NCI-H526 treated with DMSO at 0.1 percent for 48 hours (cell line): ENCODE results near the gene GPR137.

ENCODE experiments used
- DNase-seq: peaks from one replicate; lab custom pipeline; 2025; lab: John Stamatoyannopoulos, UW

The GPR137 gene

DNA sequence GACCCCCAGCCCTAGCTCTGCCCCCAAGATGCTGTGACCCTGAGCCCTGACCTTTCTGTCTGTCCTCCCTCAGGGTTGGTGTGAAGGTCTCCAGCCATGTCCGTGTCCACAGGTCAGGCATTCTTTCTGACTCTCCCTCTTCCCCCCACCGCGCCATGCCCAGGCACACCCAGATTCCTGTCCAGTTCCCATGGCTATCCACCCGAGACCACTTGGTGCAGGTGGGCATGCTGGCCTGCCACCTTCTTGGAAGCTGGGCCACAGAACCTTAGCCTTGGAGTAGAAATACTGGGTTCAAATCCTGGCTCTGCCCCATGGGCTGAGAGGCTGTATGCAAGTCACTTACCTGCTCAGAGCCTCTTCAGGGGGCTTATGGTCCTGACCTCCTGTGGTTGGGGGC is 36.6 kb upstream of the GPR137 start:
- no peak for DNase-seq

DNA sequence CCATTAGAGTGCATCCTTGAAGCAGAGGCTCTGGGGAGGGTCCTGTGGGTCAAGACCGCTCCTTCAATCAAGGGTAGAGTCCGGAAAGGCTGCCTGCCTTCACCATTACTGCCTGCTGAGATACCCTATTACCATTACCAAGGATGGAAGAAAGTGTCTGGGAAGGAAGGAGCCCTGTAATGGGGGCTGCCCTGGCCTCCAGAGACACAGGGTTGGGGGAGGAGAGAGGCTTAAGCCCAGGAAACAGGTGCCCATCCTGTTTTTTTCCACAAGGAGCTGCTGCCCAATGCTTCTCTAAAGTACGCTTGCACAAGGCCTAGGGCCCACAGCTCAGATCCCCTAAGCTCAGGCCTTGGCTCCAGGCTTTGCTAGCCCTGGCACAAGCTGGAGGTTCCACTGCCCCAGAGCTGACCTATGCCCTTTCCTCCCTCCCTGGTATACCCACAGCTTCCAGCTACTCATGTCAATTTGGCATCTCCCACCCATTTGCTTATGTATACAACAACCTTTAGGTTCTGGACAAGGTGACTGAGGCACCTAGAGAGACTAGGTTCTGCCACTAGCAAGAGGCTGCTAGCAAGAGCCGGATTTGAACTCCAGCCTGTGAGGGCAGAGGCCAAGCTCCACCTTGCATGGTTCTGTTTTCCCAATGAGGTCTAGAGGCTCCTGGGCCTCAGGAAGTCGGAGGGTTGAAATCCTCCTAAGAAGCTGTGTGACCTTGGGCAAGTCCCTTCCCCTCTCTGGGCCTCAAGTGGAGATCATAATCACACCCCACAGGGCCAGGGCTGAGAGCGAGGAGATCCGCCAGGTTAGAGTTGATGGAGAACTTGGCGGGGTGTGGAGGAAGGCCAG is 35.9 kb upstream of the GPR137 start:
- peak; percentile 12 for DNase-seq

DNA sequence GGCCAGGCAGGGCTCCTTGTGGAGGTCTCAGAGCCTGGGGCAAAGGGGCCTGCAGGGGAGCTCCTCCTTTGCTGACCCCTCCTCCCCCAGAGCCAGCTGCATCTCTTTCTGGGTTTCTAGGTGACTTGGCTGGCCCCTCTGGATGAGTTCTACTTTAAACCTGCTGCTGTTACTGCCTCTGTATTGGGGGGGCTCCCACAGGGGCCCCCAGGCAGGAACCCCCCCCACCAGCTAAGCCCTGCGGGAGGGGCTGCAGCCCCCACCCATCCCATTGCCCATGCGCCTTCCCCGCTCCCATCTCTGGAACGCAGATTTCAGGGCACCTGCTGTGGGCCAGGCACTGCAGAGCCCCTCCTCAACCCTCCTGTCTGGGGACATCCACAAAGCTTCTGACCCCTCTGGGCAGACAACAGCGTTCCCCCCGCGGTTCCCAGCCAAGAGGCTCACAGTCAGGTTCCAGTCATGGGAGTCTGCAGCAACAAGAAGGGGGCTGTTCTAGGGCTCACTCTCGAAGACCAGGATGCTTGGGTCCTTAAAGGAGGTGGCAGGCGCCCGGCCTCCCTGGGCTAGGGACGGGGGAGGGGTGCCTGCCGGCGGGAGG is 35.1 kb upstream of the GPR137 start:
- DNase-seq, result no peak

DNA sequence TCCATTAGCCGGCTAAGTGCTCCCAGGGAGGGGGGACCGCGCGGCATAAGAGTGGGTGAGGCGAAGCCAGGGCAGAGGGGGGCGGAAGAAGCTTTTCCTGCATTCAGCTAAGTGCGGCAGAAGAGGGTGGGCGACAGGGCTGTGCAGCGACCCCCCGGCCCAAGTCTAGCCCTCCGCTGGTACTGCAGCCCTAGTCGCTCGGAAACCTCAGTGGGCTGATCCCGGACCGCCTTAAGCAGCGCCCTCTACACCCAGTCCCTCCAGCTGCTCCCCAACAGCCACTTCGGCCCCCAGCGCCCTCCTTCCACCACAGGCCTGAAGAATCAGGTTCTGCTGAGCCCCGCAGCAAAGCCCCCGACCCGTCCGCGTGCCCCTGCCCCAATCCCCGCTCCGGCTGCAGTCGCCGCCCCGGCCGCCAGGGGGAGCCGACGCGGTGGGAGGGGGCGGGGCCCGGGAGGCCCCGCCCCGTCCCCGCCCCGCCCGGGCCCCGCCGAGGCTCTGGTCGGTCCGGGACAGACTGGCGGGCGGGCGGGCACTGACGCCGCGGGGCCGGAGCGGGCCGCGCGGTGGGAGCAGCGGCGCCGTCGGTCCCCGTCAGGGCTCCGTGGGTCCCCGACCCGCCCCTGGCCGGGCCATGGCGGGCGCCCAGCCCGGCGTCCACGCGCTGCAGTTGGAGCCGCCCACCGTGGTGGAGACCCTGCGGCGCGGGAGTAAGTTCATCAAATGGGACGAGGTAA is 34.5 kb upstream of the GPR137 start, which contains the start of gene PLCB3:
PLCB3 (plus strand) TSS at position 515 of the 737 bp plus-strand sequence; CDS start at position 635, 120 bp downstream.
- DNase-seq, result no peak

DNA sequence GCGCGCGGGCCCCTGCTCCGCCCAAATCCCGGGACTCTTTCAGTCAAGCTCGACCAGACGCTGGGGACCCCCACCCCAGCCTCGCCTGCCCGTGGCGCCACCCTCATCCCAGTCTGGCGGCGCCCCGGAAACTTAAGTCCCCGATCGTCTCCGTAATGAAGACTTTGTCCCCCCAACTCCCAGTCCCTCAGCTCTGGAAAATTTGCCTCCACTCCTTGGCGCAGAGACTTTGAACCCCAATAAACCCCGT is 34.0 kb upstream of the GPR137 start:
- no peak for DNase-seq

DNA sequence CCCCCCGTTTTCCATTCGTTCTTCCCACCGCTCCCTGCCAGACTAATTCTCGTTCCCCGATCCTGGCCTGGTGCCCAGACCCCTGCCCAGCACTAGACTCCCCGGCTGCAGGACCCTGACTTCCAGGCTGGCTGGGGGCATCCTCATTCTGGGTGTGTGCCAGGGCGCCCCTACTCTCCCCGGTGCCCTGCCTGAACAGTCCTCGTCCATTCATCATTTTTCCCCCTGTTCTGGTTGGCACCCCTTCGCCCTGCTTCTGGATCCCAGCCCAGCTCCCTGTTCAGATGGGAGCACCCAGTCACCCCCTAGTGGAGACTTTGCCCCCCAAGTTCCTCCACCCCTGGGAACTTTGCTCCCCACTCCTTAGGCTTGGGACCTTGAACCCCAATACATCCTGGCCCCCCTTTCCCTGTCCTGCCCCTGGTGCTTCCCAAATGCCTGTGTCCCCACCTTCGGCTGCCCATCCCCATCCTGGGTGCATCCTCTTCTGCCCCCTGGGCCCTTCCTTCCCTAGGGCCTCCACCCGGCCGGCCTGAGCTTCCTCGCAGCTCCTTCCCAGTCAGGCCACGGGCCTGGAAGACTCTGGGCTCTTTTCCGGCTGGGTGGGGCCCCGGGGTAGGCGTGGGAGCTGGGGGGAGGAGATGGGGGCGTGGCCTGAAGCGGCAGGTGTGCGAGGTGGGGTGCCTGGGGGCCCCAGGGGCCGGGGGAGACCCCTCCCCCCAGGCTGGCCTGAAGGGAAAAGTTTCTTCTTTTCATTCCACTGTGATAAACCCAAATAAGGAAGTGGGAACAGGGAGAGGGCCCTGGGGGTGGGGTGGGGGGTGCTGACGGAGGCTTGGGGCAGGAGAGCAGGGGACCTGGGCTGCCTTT is 33.4 kb upstream of the GPR137 start:
- no peak for DNase-seq

DNA sequence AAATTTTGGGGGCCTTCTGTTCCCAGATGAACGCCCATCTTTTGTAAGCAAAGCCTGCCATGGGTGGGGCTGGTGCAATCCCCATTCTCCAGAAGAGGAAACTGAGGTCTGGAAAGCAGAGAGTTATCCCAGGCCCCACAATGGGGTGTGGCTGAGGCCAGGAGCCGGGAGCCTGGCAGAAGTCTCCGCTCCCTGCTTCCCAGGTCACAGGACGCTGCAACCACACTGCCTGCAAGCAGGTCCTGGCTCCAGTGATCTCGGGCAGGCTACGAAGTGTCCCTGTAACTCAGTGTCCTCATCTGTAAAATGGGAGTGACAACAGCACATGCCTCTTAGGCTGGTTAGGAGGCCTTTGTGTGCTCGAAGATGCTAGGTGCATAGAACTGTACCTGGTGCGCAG is 32.6 kb upstream of the GPR137 start:
- DNase-seq, result no peak

DNA sequence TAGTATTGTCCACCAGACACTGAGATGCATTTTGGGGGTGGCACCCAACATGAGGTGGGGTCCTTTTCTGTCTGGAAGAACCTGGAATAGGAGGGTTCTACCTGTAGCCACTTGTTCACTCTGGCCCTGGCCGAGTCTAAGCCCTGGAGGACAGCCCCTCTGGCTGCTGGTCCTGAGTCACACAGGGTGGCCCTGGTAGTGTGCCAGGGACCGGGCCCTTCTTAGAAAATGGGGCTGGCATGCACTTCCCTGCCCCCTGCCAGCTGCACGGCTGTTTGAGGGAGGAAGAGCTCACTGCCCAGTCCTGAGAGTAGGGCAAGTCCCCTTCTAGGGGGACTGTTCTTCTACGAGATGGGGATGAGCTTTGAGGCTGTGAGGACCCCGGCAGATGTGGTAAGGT is 32.2 kb upstream of the GPR137 start:
- no peak for DNase-seq

DNA sequence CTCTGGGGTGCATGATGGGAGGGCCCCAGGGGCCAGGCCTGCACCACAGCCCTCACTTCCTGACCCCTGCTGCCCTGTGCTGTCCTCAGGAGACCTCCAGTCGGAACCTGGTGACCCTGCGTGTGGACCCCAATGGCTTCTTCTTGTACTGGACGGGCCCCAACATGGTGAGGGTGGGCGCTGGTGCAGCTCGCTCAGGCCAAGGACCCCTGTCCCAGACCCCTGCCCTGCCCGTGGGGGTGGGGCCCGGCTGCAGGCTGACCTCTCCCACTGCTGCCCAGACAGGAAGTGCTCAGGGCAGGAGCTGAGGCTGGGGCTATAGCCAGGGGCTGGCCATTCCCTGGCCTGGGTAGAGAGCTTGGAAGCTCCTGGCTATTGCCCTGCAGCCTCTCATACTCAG is 31.3 kb upstream of the GPR137 start:
- no peak for DNase-seq

DNA sequence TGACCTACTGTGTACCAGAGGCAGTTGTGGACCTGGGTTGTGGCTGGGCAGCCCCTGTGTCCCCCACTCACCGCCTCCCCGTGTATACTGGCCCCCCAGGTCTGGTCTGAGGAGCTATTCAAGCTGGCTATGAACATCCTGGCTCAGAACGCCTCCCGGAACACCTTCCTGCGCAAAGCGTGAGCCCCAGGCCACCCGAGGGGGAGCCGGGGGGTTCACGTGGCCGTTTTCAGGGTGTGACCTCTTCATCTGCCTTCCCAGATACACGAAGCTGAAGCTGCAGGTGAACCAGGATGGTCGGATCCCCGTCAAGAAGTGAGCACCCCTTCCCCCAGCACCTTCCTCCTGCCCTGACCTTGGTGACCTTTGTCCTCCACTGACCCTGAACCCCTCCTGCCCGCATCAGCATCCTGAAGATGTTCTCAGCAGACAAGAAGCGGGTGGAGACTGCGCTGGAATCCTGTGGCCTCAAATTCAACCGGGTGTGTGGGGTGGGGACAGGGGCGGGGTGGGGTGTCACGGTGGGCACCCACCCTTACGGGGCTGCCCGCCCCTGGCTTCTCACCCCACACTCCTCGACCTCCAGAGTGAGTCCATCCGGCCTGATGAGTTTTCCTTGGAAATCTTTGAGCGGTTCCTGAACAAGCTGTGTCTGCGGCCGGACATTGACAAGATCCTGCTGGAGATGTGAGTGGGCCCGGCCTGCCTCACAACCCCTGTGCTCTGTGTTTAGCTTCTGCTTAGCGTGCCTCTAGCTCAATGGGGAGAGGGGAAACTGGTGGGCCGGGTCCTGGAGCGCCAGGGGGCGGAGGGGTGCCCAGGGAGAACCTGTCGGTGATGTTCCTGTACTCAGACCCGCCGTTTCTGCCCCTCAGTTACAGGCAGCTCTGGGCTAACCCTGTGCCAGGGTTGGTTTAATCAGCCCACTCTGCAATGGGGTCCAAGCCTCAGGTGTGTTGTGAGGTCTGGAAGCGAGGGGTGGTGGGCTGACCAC is 30.2 kb upstream of the GPR137 start:
- DNase-seq, result no peak

DNA sequence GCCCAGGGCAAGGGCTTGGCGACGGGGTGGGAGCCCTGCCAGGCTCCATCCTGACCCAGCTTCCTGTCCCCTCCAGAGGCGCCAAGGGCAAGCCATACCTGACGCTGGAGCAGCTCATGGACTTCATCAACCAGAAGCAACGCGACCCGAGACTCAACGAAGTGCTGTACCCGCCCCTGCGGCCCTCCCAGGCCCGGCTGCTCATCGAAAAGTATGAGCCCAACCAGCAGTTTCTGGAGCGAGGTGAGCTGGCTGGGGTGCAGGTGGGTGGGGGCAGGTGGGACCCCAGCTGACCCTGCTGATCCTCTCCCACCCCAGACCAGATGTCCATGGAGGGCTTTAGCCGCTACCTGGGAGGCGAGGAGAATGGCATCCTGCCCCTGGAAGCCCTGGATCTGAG is 29.3 kb upstream of the GPR137 start:
- DNase-seq, result no peak

DNA sequence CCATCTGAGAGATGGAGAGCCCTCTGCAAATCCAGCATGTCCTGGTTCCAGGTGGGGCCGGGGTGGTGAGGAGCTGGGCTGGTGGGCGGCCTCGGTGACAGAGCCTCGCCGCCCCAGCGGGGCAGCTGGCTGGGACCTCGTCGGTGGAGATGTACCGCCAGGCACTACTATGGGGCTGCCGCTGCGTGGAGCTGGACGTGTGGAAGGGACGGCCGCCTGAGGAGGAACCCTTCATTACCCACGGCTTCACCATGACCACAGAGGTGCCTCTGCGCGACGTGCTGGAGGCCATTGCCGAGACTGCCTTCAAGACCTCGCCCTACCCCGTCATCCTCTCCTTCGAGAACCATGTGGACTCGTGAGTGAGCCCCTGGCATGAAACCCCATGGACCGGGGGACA is 27.3 kb upstream of the GPR137 start:
- no peak for DNase-seq

DNA sequence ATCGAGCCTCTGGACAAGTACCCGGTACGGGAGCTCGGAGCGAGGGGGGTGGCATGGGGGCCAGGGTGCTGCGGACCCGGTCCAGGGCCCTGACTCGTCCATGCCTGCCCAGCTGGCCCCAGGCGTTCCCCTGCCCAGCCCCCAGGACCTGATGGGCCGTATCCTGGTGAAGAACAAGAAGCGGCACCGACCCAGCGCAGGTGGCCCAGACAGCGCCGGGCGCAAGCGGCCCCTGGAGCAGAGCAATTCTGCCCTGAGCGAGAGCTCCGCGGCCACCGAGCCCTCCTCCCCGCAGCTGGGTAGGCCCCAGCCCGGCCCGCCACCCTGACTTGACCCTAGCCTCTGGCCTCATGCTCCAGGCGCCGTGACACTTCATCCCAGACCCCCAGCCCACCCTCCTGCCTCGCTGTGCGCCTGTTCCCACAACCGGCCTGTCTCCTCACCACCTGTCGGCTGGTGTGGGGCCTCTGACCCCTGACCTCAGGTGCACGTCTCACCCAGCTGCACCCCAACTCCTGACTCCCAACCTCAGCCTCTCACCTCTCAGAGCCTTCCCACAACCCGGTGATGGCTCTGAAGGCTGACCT is 26.6 kb upstream of the GPR137 start:
- DNase-seq, result no peak

DNA sequence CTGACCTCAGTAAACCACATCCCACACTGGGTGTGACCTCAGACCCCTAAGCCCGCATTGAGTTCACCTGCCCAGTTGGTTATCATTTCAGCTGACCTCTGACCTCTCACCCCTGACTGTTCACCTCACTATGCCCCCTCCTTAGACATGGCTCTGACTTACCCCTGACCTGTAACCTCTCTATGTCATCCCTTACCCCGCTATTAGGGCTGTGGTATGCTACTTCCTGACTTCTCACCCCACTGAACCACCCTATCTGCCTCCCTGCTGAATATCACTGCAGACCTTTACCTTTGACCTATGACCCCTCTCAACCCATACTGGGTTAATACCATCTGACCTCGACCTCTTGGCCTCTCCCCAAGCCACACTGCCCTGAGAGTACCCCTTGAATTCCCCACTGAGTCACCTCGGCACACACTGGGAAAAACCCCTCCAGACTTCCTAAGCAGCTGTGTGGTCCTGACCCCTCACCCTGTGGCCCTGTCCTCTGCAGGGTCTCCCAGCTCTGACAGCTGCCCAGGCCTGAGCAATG is 26.0 kb upstream of the GPR137 start:
- no peak for DNase-seq

DNA sequence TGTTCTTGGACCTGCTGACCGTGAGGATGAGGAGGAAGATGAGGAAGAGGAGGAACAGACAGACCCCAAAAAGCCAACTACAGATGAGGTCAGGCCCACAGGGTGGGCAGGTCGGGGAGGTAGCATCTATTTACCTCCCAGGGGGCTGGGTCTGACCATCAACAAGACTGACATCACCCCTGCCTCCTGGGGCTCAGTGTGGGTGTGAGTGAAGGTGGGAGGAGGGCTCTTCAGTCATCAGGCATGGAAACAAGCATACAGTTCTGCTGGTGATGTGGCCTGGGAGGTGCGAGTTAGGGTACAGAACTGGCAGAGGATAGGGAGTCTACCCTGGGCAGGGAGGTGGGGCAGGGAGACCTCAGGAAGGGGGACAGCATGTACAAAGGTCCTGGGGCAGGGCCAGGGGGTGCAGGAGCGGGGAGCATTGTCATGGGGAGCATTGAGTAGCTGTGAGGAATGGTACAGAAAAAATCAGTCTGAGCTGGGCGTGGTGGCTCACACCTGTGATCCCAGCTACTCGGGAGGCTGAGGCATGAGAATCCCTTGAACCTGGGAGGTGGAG is 25.4 kb upstream of the GPR137 start:
- DNase-seq, result no peak

DNA sequence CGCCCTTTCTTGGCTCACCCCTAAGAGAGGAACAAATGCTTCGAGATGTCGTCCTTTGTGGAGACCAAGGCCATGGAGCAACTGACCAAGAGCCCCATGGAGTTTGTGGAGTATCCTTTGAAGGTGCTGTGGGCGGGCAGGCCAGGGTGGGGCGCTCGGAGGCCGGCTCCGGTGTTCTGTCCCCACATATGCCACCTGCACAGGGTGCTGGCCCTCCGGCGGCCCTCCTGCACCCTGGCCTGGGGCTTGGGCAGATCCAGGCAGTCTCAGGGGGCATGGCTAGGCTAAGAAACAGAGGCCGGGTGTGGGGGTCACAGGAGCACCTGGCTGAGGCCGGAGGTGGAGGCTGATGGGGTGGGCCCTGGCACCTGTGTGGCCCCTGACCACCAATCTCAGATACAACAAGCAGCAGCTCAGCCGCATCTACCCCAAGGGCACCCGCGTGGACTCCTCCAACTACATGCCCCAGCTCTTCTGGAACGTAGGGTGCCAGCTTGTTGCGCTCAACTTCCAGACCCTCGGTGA is 24.0 kb upstream of the GPR137 start:
- no peak for DNase-seq

DNA sequence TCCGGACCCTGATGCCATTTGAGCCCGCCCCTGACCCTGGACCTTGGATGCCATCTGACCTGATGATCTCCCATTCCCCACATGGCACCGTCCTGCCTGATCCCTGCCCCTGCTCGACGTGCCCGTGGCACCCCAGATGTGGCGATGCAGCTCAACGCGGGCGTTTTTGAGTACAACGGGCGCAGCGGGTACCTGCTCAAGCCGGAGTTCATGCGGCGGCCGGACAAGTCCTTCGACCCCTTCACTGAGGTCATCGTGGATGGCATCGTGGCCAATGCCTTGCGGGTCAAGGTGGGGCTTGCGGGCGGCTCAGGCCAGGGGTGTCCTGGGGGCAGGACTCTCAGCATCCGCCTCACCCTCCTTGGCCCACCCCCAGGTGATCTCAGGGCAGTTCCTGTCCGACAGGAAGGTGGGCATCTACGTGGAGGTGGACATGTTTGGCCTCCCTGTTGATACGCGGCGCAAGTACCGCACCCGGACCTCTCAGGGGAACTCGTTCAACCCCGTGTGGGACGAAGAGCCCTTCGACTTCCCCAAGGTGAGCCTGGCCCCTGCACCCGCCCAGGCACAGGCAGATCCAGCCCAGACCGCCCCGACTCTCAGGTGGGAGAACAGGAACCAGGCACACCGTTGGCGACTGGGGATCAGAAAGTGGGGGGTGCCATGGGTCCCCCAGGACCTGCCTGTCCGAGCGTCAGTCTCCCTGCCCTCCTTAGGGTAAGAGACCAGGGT is 23.2 kb upstream of the GPR137 start:
- no peak for DNase-seq

DNA sequence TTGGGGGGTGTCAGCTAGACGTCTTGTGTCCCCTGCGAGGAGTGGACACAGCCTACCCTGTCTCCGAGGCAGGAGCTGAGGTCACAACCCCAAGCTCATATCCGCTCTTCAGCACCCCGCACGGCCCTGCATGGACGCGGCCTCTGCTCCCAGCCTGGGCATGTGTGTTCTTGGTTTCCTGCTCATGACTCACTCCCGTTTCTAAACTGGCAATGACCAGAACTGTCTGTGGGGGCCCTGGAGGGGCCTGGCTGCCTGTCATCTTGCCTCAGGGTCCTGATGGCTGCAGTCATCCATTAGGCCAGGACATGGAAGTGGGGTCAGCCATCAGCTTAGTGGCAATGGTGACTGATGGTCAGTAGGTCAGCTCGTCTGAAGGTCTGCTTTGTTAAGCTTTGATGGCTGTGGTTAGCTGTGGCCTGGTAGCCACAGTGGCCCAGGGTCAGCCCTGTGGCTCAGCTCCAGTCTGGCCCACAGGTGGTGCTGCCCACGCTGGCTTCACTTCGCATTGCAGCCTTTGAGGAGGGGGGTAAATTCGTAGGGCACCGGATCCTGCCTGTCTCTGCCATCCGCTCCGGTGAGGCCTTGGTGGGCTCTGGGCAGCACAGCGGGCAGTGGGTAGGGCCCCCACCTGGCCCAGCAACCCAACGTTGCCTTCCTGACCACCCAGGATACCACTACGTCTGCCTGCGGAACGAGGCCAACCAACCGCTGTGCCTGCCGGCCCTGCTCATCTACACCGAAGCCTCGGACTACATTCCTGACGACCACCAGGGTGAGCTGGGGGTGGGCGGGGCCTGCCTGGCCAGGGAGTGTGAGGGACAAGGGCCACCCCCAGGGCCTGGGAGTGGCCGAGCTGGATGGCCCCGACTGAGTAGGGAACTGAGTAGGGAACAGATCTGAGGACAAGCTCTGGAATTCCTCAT is 22.4 kb upstream of the GPR137 start:
- DNase-seq, result no peak
